Esophagus muscularis mucosa (tissue), 3 donors: Measurements from ENCODE around the gene NDUFAF2.

ENCODE experiments used
- CTCF ChIP-seq, 3 experiments: fragments of 200-600 bp in 2 of 3; fragments of 450-650 bp in 1 of 3; sonication (generic) in 2 of 3; IDR thresholded peaks; one replicate each; pipeline ENCODE4 v1.5.1; 2017 to 2019; ENCODE audit warnings: antibody characterized with exemption in 3 of 3, mild to moderate bottlenecking in 2 of 3, moderate library complexity in 1 of 3
- POLR2A ChIP-seq: fragments of 450-650 bp; IDR thresholded peaks from one replicate; pipeline ENCODE4 v1.6.1; 2017; ENCODE audit warnings: antibody characterized with exemption, moderate library complexity, mild to moderate bottlenecking, low read depth

GRCh38 chr5:61184708-61185107, 239.7 kb downstream of the NDUFAF2 start:
- TF ChIP-seq CTCF (IDR thresholded peaks at IDR 0.05): no peak
- no peak for TF ChIP-seq POLR2A
